ENCODE results near the gene ROBO1.

ROBO1 gene

DNA sequence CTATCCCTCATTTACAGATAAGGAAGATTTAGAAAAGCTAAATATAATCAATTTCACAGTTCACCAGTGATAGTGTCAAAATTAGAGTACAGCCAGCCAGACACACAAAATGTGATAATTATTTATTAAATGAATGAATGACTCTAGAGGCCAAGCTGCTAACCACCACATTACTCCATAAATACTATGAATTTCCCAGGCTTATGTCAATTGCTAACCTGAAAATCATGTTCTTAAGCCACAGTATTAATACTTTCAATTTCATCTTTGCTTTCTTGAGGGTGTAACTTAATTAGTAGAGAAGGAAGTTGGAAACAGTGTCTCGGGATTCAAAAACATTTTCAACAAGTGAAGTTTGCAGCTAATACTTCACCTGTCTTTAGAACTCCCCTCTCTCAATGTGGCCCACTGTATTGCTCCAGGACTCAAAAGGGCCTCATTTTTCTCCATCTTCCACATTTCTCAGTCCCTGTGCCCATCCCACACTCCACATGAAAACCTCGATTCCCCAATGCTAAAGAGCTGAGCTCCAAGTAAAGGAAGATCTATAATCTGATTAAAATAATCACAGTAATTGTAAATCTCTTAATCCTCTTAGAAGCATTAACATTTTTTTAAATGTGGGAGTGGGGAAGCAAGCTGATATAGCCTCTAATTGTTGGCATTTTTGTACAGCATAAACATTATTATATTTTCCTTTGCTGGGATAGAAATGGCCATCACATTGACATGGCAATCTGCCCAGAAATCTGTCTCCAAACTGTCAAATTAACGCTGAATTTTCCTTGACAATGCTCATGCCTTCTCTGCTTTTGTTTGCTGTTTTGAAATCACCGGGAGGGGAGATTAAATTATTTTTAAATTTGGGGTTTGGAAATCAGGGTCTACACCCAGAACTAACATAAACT is 765.1 kb downstream of the ROBO1 start:
- no peak for DNase-seq

DNA sequence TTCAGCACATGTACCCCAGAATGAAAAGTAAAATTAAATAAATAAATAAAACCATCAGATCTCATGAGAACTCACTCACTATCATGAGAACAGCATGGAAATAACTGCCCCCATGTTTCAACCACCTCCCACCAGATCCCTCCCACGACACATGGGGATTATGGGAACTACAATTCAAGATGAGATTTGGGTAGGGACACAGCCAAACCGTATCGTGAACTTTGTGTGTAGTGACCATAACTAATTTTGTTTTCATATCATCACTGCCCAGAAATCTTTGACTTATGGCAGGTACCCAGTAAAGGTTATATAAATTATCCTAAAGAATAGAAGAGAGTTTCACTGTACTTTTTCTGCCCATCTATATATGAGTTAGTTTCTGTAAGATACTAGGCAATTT is 766.5 kb downstream of the ROBO1 start:
- DNase-seq = no peak

- no peak for DNase-seq
These were observed 768.7 kb downstream of the ROBO1 start for GRCh38 chr3:78999139-78999538.

DNA sequence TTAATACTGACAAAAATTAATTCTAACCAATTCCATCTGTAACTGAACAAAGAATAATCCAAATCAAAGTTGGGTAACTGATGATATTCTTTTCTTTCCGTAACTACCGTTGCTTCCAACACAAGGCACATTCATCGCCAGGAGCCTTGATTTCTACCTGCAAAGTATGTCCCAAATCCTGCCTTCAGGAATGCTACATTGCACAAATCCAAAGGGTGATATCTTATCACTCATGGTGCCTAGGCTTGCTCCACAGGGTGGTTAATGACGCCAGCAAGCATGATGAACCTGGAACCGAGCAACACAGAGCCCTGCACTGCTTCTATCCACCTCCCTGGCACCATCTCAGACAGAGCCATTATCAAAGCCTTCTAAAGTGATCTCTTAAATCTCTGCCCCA is 772.7 kb downstream of the ROBO1 start:
- DNase-seq = no peak

- no peak for DNase-seq
These were observed 773.4 kb downstream of the ROBO1 start for GRCh38 chr3:78994174-78995027.

- DNase-seq = no peak
These were observed 774.4 kb downstream of the ROBO1 start for GRCh38 chr3:78993375-78993774.

- no peak for DNase-seq
These were observed 775.0 kb downstream of the ROBO1 start for GRCh38 chr3:78992830-78993229.

DNA sequence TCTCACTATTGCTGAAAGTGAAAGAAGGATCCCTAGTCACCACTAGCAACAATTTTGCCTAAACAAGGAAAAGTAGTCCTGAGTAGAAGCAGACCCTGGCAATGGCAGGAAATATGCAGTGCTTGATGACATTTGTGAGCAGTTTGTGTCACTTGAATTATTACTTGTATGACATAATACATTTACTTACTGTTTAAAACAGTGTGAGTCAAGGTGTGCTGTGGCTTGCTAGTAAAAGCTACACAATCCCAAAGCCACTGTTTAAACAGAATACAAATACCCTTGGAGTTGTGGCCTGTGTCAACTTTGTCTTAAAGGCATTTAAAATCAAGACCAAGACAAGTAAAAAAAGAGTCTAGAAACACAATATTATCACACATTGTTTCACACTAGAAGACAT is 775.4 kb downstream of the ROBO1 start:
- no peak for DNase-seq

DNA sequence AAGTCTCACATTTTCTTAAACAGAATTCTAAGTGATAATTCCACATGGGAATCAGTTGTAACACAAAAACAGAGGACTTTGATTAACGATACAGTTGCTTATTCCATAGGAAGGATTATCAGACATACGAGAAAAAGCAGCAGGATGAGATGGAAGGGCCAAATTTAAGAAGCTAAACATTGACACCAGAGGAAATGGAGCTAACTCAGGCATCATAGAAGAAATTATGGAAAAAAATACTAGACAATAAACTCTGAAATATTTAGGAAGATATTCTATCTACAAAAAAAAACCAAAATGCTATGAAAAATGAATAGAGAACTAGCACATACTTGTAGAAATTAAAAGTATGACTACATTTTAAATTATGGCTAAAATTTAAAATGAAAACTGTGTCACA is 776.1 kb downstream of the ROBO1 start:
- no peak for DNase-seq

- DNase-seq = no peak
These were observed 777.6 kb downstream of the ROBO1 start for GRCh38 chr3:78990156-78990555.

DNA sequence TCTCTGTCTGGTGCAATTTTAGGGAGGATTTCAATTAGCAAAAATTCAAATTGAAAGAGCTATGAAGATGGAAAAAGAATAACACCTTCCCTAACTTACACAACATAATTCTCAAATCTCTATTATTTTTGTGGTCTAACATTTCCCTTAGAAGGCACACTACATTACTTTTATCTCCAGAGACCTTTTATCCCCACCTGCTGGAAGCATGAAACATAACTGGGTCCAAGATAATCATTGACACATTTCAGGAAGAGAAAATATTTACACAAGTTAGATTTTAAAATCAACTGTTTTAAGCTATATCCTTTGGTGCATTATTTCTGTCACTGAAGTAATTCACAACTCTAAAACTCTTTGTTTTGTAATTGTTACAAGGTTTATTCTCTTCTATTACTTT is 779.5 kb downstream of the ROBO1 start:
- no peak for DNase-seq

DNA sequence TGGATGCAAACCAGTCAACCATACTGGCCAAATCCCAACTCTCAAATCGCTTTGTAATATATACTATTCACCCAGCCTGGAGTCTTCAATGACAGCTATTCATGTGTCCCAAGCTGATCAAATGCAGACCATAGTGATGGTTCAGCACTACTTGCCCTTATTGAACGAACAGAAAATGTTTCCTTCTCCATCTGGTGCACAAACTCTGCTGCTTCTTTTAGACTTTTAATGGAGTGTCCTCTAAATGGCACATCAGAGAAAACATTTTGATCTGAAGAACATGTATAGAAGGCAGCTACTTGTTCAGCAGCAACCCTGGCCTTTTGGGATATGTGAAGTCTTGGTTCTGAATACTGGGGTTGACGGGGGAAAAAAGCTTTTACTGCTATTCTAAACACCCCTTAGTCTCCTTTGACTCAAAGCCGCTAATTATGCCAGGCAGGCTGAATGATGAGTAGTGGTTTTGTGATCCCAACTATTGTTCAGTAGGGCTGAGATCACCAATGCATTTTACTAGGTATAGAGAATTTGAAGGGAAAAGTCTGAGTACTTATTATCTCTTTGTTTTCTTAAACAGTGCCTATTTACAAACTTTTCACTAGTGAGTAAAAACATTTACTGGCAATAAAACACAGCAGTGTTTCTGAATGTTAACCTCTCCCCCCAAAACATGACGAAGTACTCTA is 781.2 kb downstream of the ROBO1 start:
- DNase-seq = no peak

- no peak for DNase-seq
These were observed 781.8 kb downstream of the ROBO1 start for GRCh38 chr3:78985981-78986380.

GRCh38 chr3:78979028-78979427 is 788.8 kb downstream of the ROBO1 start:
- DNase-seq = no peak

DNA sequence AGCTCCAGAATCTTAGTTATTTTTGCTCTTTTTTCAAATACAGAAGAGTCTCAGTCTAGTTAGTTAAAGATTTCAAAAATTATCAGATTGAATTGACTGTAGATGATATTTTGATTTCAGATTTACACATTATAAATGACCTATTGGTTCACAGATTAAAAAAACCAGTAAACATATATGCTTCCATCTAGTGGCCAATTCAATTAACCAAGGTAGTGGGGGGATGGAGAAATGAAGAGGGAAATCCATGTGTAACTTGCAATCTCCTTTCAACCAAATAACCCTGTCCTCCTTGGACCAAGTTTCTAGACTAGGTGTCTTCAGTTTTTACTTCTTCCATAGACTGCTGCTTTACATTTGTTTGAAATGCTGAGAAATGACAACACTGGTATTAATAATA is 789.8 kb downstream of the ROBO1 start:
- no peak for DNase-seq

GRCh38 chr3:78977073-78977472 is 790.7 kb downstream of the ROBO1 start:
- DNase-seq = no peak

DNA sequence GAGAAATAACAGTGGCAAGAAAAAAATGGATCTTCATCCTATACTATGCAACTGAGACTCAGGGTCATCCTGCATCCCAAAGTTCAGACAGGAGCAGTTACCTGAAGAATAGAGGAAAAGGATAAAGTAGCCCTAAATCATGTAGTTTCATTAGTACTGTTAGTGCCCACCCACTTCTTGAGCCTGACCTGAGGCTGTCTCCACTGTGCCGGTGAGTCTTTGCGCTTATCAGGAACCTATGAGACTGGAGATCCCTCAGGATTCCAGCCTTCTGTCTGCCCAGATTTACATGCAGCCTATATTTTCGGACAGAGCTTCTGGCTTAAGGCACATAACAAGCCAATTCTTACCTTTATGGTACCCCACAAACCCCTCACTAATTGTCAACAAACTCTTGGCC is 791.6 kb downstream of the ROBO1 start:
- DNase-seq = no peak

- no peak for DNase-seq
These were observed 793.5 kb downstream of the ROBO1 start for GRCh38 chr3:78974181-78974790.

DNA sequence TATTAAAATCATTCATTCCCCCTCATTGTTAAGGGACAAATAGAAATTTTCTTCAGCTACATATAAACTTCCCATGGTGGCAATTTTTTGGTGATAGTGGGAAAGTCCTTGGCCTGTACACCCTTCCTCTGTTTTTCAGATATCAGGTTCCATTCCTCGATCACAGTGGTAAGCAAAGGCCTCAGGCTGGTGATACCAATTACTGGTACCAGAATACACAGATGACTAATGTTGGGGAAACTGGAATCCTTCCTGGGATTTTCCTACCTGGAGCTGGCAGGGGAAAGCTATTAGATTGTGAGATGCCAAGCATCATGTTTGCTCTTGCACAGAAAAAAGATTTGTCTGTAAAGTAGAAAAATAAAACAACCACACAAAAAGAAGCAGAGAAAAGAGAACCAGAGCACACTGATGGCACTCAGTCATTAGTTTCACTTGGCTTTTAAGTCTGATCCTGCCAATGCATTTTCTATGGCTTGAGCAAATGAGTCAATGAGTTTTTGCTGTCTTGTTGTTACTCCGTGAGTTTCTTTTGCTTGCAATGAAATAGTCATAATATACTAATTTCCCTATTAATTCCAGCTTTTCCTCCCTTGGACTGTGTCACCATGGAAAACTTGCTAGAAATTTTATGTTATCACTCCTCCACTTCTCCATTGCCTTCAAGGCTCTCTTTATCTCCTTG is 795.0 kb downstream of the ROBO1 start:
- DNase-seq = no peak

DNA sequence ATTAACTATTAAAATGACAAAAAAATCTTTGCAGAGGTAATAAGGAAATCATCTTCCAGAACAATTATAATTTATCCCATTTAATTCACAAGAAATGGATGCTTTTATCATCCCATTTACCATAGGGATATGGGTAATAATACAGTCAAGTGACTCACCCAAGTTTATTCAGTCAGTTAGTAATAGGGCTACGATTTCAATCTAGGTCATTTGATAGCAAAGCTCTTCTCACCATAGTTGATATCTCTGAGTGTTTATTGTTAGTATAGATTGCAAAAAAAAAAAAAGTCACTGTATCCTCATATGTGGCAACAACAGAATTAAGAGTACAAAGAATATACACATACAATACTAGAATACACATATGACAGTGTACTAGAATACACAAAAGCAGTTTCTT is 797.1 kb downstream of the ROBO1 start:
- DNase-seq = no peak

DNA sequence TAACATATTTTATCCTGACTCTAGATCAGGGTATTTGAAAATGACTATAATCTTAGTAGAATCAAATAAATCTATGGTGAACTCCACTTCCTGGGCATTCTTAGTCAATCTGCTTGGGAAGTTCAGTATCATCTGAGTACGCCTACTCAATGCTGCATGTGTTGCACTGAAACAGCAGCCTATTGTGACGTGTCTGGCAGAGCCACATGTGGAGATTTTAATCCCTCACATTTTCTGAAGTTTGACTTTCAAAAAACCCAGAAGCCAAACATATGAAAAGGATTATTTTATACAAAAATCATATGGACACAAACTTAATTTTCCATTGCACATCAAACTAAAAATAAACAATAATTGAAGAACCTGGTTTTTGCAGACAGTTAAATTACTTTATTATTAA is 798.3 kb downstream of the ROBO1 start:
- no peak for DNase-seq

DNA sequence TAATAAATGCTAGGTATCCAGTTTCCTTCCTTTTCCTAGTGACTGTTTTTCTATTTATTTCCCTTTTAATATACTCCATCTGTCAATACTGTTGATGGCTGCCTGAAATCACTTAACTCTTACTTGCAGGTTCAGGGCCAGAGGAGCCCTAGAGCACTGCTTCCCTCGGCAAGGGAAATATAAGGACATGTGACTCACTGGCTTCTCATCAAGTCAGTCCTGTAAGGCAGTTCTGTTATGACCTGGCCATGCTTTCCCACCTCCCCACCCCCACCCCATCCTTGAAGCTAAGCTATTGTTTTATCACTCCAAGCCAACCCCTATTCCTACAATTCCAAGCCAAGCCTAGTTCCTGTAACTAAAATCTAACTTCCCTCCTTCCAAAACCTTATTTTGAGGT is 800.7 kb downstream of the ROBO1 start:
- no peak for DNase-seq
